Left ventricle myocardium inferior (tissue), 1 donor: Measurements from ENCODE around the gene SND1. TPM values are rescaled to one million over a fixed set of nuclear protein-coding genes. Genes with fewer than 3 reads are reported as not detected.

Experiments used
- DNase-seq: peaks from one replicate; pipeline ENCODE4 v3.0.0-alpha.2; 2020
- H3K27ac ChIP-seq: fragments of 200-600 bp; replicated peaks from 2 replicates; pipeline ENCODE4 v1.8.0; 2021
- H3K27me3 ChIP-seq: fragments of 200-600 bp; 2 replicates; pipeline ENCODE4 v1.8.0; 2021; ENCODE audit warnings: low read depth
- H3K36me3 ChIP-seq: fragments of 200-600 bp; 2 replicates; pipeline ENCODE4 v1.8.0; 2021
- H3K4me1 ChIP-seq: fragments of 200-600 bp; 2 replicates; pipeline ENCODE4 v1.8.0; 2021
- H3K4me3 ChIP-seq: fragments of 200-600 bp; 2 replicates; pipeline ENCODE4 v1.8.0; 2021; ENCODE audit warnings: mild to moderate bottlenecking, moderate library complexity
- H3K9me3 ChIP-seq: fragments of 200-600 bp; replicated peaks from 2 replicates; pipeline ENCODE4 v1.8.0; 2021
- intact Hi-C: fragments of 100-400 bp; cut with micrococcal nuclease; formaldehyde crosslinking; loops from one replicate; pipeline ENCODE4 v1.11.0; 2022
- total RNA-seq: library from RNA; stranded (reverse); fragmentation: NEBNext Ultra II Directional; extraction: Animal tissue kit (Norgen Biotek cat#: 25700); gene quantifications from one replicate; pipeline ENCODE4 v1.2.1, GENCODE V29; 2021
- TF ChIP-seq, protein P1 (sequence below): fragments of 200-600 bp; IDR thresholded peaks from 2 replicates; pipeline ENCODE4 v1.8.0; 2021; ENCODE audit warnings: antibody characterized with exemption, mild to moderate bottlenecking, borderline replicate concordance
- donor health status: DM: no; HTN: yes; CAD: no; lungs with severe emphysema.

Gene SND1
- total RNA-seq, 1 donor from 2014 or later = 71.6 TPM

DNA sequence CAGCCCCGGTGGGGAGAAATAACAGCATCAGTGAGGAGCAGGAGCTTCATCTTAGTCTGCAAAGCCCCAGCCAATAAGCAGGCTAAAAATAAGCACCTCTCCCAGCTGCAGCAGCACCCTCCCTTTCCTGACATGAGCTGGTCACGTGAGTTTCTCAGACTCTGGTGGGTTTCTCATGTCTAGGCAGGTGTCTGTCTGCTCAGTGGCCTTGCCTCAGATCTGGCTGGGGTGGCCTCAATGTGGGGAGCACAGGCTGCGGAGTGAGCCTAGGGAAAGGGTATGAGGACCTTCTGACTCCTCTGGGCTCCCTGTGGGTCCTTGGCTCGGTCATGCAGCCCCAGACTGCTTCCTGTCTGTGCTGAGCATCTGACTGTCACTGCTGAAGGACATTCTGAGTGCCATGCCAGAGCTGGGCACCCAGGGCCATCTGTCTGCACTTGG lies 460.8 kb downstream of the SND1 start:
- Histone ChIP-seq H3K4me1 (peaks cover 10% of the 10 kb centered on the region), H3K27ac (no peak overlapping the region), H3K36me3 (no peaks in the 10 kb centered on the region), H3K27me3 (peaks cover 46% of the 10 kb centered on the region), H3K4me3 (no peak overlapping the region), H3K9me3 (no peaks in the 10 kb centered on the region)
- DNase-seq = no peak
- intact Hi-C loops = no loop called here
- TF ChIP-seq, protein P1, sequence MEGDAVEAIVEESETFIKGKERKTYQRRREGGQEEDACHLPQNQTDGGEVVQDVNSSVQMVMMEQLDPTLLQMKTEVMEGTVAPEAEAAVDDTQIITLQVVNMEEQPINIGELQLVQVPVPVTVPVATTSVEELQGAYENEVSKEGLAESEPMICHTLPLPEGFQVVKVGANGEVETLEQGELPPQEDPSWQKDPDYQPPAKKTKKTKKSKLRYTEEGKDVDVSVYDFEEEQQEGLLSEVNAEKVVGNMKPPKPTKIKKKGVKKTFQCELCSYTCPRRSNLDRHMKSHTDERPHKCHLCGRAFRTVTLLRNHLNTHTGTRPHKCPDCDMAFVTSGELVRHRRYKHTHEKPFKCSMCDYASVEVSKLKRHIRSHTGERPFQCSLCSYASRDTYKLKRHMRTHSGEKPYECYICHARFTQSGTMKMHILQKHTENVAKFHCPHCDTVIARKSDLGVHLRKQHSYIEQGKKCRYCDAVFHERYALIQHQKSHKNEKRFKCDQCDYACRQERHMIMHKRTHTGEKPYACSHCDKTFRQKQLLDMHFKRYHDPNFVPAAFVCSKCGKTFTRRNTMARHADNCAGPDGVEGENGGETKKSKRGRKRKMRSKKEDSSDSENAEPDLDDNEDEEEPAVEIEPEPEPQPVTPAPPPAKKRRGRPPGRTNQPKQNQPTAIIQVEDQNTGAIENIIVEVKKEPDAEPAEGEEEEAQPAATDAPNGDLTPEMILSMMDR = no peak

DNA sequence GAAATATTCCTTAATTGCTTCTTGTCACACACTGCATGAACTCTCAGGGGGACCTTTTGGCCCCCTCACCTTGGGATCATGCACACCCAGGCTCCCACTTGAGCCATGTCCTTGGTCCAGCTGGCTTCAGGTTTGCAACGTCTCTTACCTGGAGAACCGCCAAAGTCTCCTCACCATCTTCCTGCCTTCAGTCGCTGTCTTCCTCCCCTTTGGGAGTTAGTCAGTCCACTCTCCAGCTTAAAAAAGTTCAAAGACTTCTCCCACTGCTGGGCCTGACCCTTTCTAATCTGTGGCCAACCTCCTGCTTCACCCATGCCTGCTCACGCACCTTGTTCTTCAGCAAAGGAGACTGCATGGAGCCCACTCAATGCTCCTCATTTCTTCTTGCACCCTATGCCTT lies 461.8 kb downstream of the SND1 start:
- peaks cover 10% of the 10 kb centered on the region for H3K4me1 ChIP-seq
- no peak overlapping the region for H3K27ac ChIP-seq
- no peaks in the 10 kb centered on the region for H3K9me3 ChIP-seq
- no peak for DNase-seq
- no peak overlapping the region for H3K4me3 ChIP-seq
- peaks cover 40% of the 10 kb centered on the region for H3K27me3 ChIP-seq
- TF ChIP-seq, protein P1 = no peak
- intact Hi-C loops = no loop called here
- H3K36me3 ChIP-seq = no peaks in the 10 kb centered on the region

DNA sequence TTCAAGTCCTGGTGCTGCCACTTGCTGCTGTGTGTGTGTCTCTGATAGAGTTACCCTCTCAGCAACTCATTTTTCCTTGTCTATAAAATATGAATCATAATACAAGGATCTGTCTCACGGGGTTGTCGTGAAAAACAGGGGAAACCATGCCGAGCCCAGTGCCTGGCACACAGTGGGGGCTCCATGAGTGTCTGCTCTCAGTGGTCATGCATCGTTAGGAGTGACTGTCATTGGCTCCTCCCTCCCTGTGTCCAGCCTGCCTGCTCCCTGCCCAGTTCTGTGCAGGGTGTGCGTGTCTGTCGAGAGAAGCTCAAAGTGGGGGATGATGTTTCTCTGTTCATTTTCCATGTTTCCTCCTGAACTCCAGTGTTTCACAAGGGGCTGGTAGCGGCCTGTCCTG lies 462.8 kb downstream of the SND1 start:
- TF ChIP-seq, protein P1 = no peak
- H3K27ac ChIP-seq = no peak overlapping the region

DNA sequence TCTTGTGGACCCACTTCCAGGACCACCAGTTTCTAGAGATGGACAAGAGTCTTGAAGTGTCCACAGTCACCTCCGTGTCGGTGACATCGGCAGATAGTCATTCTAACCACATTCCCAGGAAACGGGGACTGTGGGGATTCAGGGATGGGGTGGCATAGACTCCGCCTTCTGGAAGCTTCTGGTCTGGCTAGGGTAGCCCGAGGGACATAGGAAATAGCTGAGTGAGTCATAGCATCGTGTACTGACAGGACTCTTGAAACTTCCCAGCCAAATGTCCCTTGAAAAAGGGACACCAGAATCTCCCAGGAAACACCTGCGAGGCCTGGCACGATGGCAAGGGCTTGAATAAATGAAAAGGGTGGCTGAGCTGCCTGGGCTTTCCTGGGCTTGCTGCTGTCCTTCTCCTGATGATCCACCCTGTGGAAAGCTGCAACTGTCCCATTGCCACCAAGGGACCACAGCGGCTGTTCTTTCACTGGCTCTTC lies 463.4 kb downstream of the SND1 start:
- H3K27ac ChIP-seq = no peak overlapping the region
- no peaks in the 10 kb centered on the region for H3K36me3 ChIP-seq
- TF ChIP-seq, protein P1 = no peak
- DNase-seq = no peak
- no peaks in the 10 kb centered on the region for H3K9me3 ChIP-seq
- peaks cover 10% of the 10 kb centered on the region for H3K4me1 ChIP-seq
- H3K4me3 ChIP-seq = no peak overlapping the region
- intact Hi-C loops = no loop called here
- peaks cover 32% of the 10 kb centered on the region for H3K27me3 ChIP-seq

More for the DNA sequence above, 462.8 kb downstream of the SND1 start:
- Histone ChIP-seq H3K36me3 (no peaks in the 10 kb centered on the region), H3K27me3 (peaks cover 32% of the 10 kb centered on the region), H3K9me3 (no peaks in the 10 kb centered on the region), H3K4me1 (peaks cover 10% of the 10 kb centered on the region), H3K4me3 (no peak overlapping the region)
- DNase-seq = no peak
- intact Hi-C loops = no loop called here

DNA sequence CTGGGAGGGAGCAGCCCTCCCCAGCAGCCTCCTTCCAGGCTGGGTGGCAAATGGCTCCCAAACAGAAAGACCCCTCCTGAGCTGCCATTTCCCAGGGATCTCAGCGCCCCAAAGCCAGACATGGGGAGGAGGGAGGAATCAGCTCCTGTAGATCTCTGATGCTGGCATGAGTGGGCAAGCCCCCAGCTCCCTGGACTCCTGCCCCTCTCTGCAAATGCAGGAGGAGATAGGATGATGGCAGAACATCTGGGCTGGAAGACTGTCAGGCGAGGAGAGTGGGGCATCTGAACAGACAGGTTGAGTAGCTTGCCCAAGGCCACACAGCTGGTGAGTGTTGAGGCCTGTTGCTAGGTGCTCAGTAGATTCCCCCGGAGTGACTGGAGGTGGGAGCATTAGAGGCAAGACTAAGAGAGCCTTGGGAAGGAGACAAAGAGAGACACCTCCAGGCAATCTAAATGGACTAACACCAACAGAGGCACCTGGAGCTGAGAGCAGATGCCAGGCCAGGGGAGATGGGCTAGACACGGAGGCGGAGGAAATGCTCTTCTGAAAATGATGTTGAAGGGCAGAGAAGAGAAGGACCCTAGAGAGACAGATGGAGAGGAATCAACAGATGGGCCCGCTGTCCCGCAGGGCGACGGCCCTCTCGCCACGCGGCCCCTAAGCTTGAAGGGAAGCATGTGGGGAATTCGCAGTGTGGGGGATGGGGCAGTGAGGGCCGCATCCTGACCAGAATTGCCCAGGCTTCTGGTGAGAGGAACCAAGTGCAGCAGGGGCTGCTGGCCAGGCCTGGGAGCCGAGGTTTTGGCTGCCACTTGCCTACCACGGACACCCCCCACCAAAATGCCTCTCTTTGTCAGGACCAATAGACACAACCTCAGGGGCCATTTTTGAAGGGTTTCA lies 464.1 kb downstream of the SND1 start:
- no peaks in the 10 kb centered on the region for H3K36me3 ChIP-seq
- H3K4me1 ChIP-seq = peaks cover 10% of the 10 kb centered on the region
- peaks cover 32% of the 10 kb centered on the region for H3K27me3 ChIP-seq
- H3K4me3 ChIP-seq = no peak overlapping the region
- intact Hi-C loops = no loop called here
- H3K9me3 ChIP-seq = no peaks in the 10 kb centered on the region
- DNase-seq = no peak
- TF ChIP-seq, protein P1 = no peak
- H3K27ac ChIP-seq = no peak overlapping the region
